PC-9 (cell line): ENCODE results near the gene GPT2.

Experiments
- EZH2 ChIP-seq: fragments of 200-600 bp; sonication (generic); IDR thresholded peaks from 2 replicates; pipeline ENCODE4 v1.8.0; 2017; ENCODE audit warnings: antibody characterized with exemption, low read depth
- TF ChIP-seq, protein P1 (sequence below): fragments of 200-600 bp; sonication (generic); conservative IDR thresholded peaks from 2 replicates; pipeline ENCODE4 v1.6.1; 2017; ENCODE audit warnings: mixed run types, antibody characterized with exemption, mild to moderate bottlenecking, moderate library complexity

DNA sequence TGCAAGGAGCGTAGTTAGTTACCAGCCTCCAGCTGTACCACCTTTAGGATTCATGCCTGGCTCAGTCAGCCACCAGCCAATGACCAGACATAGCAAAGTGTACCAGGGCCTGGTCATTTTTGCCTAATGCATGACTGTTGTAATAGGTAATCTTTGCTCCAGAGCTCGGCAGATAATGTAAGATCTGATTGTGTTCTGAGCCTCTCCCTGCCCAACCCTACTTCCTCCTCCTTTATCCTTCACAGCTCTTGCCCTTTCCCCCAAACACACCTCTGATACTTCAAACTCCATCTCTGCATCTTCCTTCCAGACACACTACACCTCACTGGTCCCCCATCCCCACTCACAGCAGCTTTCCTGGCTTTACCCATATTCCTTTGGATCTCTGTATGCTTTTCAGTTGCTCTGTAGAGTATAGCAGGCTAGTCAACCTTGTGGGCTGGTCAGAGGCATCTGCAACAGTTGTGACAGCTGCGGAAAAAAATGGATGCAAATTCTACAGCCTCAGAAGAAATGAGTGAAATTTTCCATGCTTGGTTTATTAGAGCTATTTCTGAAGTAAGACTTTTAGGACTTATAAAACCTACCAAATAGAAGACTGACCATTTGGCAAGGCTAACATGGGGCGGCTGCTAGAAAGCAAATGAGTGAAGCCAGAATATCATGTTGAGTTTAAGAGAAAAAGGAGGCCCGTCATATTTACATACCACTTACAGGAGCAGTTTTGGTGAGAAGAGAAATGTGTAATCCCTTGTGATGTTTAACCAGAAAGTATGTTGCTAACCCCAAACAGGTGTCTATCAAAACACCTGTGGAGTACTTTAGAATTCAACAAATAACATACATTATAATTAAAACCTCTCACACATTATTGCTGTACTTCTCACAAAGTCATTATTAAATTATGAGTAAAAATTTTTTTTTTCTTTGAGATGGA, 33.3 kb upstream of the GPT2 start:
- TF ChIP-seq, protein P1, sequence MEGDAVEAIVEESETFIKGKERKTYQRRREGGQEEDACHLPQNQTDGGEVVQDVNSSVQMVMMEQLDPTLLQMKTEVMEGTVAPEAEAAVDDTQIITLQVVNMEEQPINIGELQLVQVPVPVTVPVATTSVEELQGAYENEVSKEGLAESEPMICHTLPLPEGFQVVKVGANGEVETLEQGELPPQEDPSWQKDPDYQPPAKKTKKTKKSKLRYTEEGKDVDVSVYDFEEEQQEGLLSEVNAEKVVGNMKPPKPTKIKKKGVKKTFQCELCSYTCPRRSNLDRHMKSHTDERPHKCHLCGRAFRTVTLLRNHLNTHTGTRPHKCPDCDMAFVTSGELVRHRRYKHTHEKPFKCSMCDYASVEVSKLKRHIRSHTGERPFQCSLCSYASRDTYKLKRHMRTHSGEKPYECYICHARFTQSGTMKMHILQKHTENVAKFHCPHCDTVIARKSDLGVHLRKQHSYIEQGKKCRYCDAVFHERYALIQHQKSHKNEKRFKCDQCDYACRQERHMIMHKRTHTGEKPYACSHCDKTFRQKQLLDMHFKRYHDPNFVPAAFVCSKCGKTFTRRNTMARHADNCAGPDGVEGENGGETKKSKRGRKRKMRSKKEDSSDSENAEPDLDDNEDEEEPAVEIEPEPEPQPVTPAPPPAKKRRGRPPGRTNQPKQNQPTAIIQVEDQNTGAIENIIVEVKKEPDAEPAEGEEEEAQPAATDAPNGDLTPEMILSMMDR = no peak
- TF ChIP-seq EZH2 = no peak
